IPS-NIHi7 (cell line): Measurements from ENCODE around the gene CAMTA1.
A peak's percentile ranks its signal among the peaks of the same experiment; 100 is the strongest.

ENCODE experiments used
- DNase-seq: peaks from one replicate; pipeline ENCODE4 v3.0.0; 2012; ENCODE audit warnings: mixed read lengths; ENCODE audit errors: extremely low spot score

The CAMTA1 gene

GRCh38 chr1:7076117-7076516 is 290.9 kb downstream of the CAMTA1 start:
- DNase-seq = no peak

GRCh38 chr1:7076572-7076971 is 291.3 kb downstream of the CAMTA1 start:
- no peak for DNase-seq

- no peak for DNase-seq
Observed at GRCh38 chr1:7077136-7077535, 291.9 kb downstream of the CAMTA1 start.

GRCh38 chr1:7077970-7078369 is 292.7 kb downstream of the CAMTA1 start:
- DNase-seq = no peak

- DNase-seq = no peak
Observed at GRCh38 chr1:7079637-7080036, 294.4 kb downstream of the CAMTA1 start.

- DNase-seq = peak; percentile 48
Observed at GRCh38 chr1:7084232-7084894, 299.1 kb downstream of the CAMTA1 start.

- DNase-seq = no peak
Observed at GRCh38 chr1:7085521-7085920, 300.3 kb downstream of the CAMTA1 start.

GRCh38 chr1:7086106-7086505 is 300.9 kb downstream of the CAMTA1 start:
- DNase-seq = no peak

- DNase-seq = no peak
Observed at GRCh38 chr1:7087888-7088287, 302.6 kb downstream of the CAMTA1 start.

- DNase-seq = no peak
Observed at GRCh38 chr1:7089497-7089896, 304.2 kb downstream of the CAMTA1 start.

- DNase-seq = peak; percentile 44
Observed at GRCh38 chr1:7093297-7093696, 308.0 kb downstream of the CAMTA1 start.

- no peak for DNase-seq
Observed at GRCh38 chr1:7094086-7094485, 308.8 kb downstream of the CAMTA1 start.

GRCh38 chr1:7094509-7094908 is 309.3 kb downstream of the CAMTA1 start:
- DNase-seq = no peak

- DNase-seq = no peak
Observed at GRCh38 chr1:7095343-7095964, 310.2 kb downstream of the CAMTA1 start.

- DNase-seq = no peak
Observed at GRCh38 chr1:7097938-7098592, 312.8 kb downstream of the CAMTA1 start.

- DNase-seq = no peak
Observed at GRCh38 chr1:7098641-7099040, 313.4 kb downstream of the CAMTA1 start.

- DNase-seq = no peak
Observed at GRCh38 chr1:7100479-7100878, 315.2 kb downstream of the CAMTA1 start.

- DNase-seq = no peak
Observed at GRCh38 chr1:7101187-7101586, 315.9 kb downstream of the CAMTA1 start.

GRCh38 chr1:7103361-7103782 is 318.1 kb downstream of the CAMTA1 start:
- DNase-seq = no peak

- DNase-seq = no peak
Observed at GRCh38 chr1:7103874-7104273, 318.6 kb downstream of the CAMTA1 start.

GRCh38 chr1:7104339-7104738 is 319.1 kb downstream of the CAMTA1 start:
- no peak for DNase-seq

- no peak for DNase-seq
Observed at GRCh38 chr1:7105269-7105668, 320.0 kb downstream of the CAMTA1 start.

GRCh38 chr1:7106442-7107108 is 321.3 kb downstream of the CAMTA1 start:
- no peak for DNase-seq
